Smooth muscle cell (in vitro differentiated cells): ENCODE results near the gene CENPL. TPM values are rescaled to one million over a fixed set of nuclear protein-coding genes. Genes with fewer than 3 reads are reported as not detected.
"Not testable (repeated sequence)": the region's sequence is repeated elsewhere in the genome, so short reads cannot be mapped to it uniquely, and the experiment has no call there.

Experiments
- DNase-seq: peaks from one replicate; lab custom pipeline; 2025; ENCODE audit not compliant: unreplicated experiment; lab: John Stamatoyannopoulos, UW
- H2AFZ ChIP-seq: fragments of 200-600 bp; sonication (generic); 2 replicates; pipeline ENCODE4 v1.6.0; 2016; ENCODE audit warnings: antibody characterized with exemption, low read depth, mild to moderate bottlenecking
- H3F3A ChIP-seq: fragments of 200-600 bp; sonication (generic); 2 replicates; pipeline ENCODE4 v1.6.0; 2017; ENCODE audit warnings: antibody characterized with exemption, low read depth
- H3K27ac ChIP-seq: fragments of 200-600 bp; sonication (generic); 2 replicates; pipeline ENCODE4 v1.5.1; 2016; ENCODE audit warnings: low read depth, mild to moderate bottlenecking
- H3K27me3 ChIP-seq: fragments of 200-600 bp; sonication (generic); 2 replicates; pipeline ENCODE4 v1.6.1; 2016; ENCODE audit warnings: low read depth, mild to moderate bottlenecking
- H3K36me3 ChIP-seq: fragments of 200-600 bp; sonication (generic); 2 replicates; pipeline ENCODE4 v1.5.1; 2016; ENCODE audit warnings: low read depth
- H3K4me1 ChIP-seq: fragments of 200-600 bp; sonication (generic); 2 replicates; pipeline ENCODE4 v1.5.1; 2016; ENCODE audit warnings: low read depth
- H3K4me2 ChIP-seq: fragments of 200-600 bp; sonication (generic); 2 replicates; pipeline ENCODE4 v1.6.0; 2016; ENCODE audit warnings: mild to moderate bottlenecking
- H3K4me3 ChIP-seq: fragments of 200-600 bp; sonication (generic); 2 replicates; pipeline ENCODE4 v1.5.1; 2016; ENCODE audit warnings: mild to moderate bottlenecking
- H3K79me2 ChIP-seq: fragments of 200-600 bp; sonication (generic); 2 replicates; pipeline ENCODE4 v1.6.0; 2016; ENCODE audit warnings: low read depth, mild to moderate bottlenecking
- H3K9ac ChIP-seq: fragments of 200-600 bp; sonication (generic); 2 replicates; pipeline ENCODE4 v1.6.0; 2016; ENCODE audit warnings: low read depth
- H3K9me3 ChIP-seq: fragments of 200-600 bp; sonication (generic); replicated peaks from 2 replicates; pipeline ENCODE4 v1.5.1; 2016; ENCODE audit warnings: low read depth
- H4K20me1 ChIP-seq: fragments of 200-600 bp; sonication (generic); 2 replicates; pipeline ENCODE4 v1.6.0; 2016; ENCODE audit warnings: low read depth
- WGBS: methylation state at CpG from one replicate; pipeline ENCODE4 v1.1.7; 2016; ENCODE audit warnings: low lambda C conversion rate; 5-methylcytosine and 5-hydroxymethylcytosine counted together
- polyA plus RNA-seq: library from polyadenylated mRNA; unstranded; fragments of >200 nt; fragmentation: Nextera tagmentation; extraction: Ambion mirVana; gene quantifications from 2 replicates; pipeline ENCODE4 v1.2.1, GENCODE V29; 2016
- total RNA-seq: library from RNA; depleted of rRNA; stranded (reverse); fragments of >200 nt; gene quantifications from 2 replicates; pipeline ENCODE4 v1.2.3, GENCODE V29; 2014
- TF ChIP-seq, protein P1 (sequence below): fragments of 200-600 bp; sonication (generic); IDR thresholded peaks from 2 replicates; pipeline ENCODE4 v1.5.1; 2017; ENCODE audit warnings: borderline replicate concordance, mild to moderate bottlenecking, antibody characterized with exemption; ENCODE audit not compliant: insufficient read depth, poor library complexity, severe bottlenecking

Gene CENPL
- total and polyA plus RNA-seq, 2 experiments from 2014 or later = 6.1 to 14.6 TPM

DNA sequence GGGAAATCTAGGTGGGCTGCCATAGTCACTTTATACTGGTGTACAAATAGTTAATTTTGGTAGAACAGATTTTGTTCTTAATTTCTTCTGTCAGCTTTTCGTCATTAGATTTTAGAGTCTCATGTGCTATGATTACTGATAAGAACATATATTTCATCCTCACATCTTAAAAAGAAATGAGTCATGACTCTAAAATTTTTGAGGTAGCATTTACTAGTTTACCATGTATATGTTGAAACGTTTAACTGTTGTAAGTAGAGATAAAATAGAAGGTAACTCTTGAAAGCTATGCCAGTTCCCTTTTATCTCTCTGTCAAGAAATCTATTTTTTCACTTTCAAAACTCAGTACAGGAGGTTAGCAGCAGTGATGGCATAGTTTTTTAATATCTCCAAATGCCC is 56.5 kb downstream of the CENPL start:
- peaks cover 7% of the 10 kb centered on the region for H3K36me3 ChIP-seq
- 71% methylated on average over 2 of the region's 2 CpGs for WGBS
- no peak overlapping the region for H3K4me3 ChIP-seq
- no peaks in the 10 kb centered on the region for H3K79me2 ChIP-seq
- no peaks in the 10 kb centered on the region for H3K27me3 ChIP-seq
- H3K4me1 ChIP-seq = no peaks in the 10 kb centered on the region
- H3K9me3 ChIP-seq = no peaks in the 10 kb centered on the region
- DNase-seq = no peak
- no peak overlapping the region for H2AFZ ChIP-seq
- TF ChIP-seq, protein P1, sequence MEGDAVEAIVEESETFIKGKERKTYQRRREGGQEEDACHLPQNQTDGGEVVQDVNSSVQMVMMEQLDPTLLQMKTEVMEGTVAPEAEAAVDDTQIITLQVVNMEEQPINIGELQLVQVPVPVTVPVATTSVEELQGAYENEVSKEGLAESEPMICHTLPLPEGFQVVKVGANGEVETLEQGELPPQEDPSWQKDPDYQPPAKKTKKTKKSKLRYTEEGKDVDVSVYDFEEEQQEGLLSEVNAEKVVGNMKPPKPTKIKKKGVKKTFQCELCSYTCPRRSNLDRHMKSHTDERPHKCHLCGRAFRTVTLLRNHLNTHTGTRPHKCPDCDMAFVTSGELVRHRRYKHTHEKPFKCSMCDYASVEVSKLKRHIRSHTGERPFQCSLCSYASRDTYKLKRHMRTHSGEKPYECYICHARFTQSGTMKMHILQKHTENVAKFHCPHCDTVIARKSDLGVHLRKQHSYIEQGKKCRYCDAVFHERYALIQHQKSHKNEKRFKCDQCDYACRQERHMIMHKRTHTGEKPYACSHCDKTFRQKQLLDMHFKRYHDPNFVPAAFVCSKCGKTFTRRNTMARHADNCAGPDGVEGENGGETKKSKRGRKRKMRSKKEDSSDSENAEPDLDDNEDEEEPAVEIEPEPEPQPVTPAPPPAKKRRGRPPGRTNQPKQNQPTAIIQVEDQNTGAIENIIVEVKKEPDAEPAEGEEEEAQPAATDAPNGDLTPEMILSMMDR = no peak
- no peak overlapping the region for H3K27ac ChIP-seq
- no peak overlapping the region for H3K9ac ChIP-seq
- peaks cover 3% of the 10 kb centered on the region for H3F3A ChIP-seq
- no peak overlapping the region for H3K4me2 ChIP-seq
- H4K20me1 ChIP-seq = no peaks in the 10 kb centered on the region

DNA sequence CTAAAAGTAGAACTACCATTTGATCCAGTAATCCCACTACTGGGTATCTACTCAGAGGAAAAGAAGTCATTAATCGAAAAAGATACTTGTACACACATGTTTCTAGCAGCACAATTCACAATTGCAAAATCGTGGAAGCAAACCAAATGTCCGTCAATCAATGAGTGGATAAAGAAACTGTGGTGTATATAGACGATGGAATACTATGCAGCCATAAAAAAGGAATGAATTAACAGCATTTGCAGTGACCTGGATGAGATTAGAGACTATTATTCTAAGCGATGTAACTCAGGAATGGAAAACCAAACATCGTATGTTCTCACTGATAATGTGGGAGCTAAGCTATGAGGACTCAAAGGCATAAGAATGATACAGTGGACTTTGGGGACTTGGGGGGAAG is 60.4 kb downstream of the CENPL start:
- not testable (repeated sequence) for H3K9me3 ChIP-seq, H3K4me1 ChIP-seq, DNase-seq, H3K79me2 ChIP-seq, H4K20me1 ChIP-seq, H3K9ac ChIP-seq, H2AFZ ChIP-seq, H3K27ac ChIP-seq, H3K27me3 ChIP-seq, H3F3A ChIP-seq, H3K4me3 ChIP-seq, H3K4me2 ChIP-seq
- 98% methylated on average over 6 of the region's 6 CpGs for WGBS
- peaks cover 20% of the 10 kb centered on the region for H3K36me3 ChIP-seq

DNA sequence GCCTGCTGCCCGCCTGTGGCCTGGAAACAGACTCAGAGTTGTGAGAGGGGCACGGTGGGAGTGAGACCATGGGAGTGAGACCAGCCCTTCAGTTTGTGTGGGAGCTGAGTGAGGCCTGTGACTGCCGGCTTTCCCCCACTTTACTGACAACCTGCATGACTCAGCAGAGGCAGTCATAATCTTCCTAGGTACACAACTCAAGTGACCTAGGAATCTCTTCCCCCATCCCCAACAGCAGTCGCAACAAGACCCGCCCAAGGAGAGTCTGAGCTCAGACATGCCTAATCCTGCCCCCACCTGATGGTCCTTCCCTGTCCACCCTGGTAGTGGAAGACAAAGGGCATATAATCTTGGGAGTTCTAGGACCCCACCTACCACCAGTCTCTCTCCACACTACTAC is 65.7 kb downstream of the CENPL start:
- Histone ChIP-seq H3F3A (no peaks in the 10 kb centered on the region), H2AFZ (no peak overlapping the region), H3K4me3 (no peak overlapping the region), H3K27me3 (no peaks in the 10 kb centered on the region), H3K9ac (no peak overlapping the region), H3K4me1 (no peaks in the 10 kb centered on the region), H4K20me1 (no peaks in the 10 kb centered on the region), H3K9me3 (peaks cover 4% of the 10 kb centered on the region), H3K27ac (no peak overlapping the region), H3K4me2 (no peak overlapping the region), H3K79me2 (no peaks in the 10 kb centered on the region), H3K36me3 (peaks cover 49% of the 10 kb centered on the region)
- 96% methylated on average over 5 of the region's 5 CpGs for WGBS
- no peak for DNase-seq
- TF ChIP-seq, protein P1 = no peak

DNA sequence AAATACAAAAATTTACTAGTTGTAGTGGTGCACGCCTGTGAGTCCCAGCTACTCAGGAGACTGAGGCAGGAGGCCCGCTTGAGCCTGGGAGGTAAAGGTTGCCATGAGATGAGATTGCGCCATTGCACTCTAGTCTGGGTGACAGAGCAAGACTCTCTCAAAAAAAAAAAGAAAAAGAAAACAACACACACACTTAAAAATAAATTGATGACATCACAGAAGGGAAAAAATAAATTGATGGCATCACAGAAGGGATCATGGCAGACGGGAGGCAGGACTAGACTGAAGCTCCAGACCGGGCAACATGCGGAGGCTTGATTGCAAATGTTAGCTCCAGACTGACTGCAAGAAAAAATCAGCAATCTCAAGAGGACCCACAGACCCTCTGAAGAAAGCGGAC is 66.6 kb downstream of the CENPL start:
- Histone ChIP-seq H3F3A (no peaks in the 10 kb centered on the region), H2AFZ (no peak overlapping the region), H3K9me3 (peaks cover 4% of the 10 kb centered on the region), H3K9ac (no peak overlapping the region), H3K4me1 (no peaks in the 10 kb centered on the region), H3K4me3 (no peak overlapping the region), H3K4me2 (no peak overlapping the region), H3K27ac (no peak overlapping the region), H3K79me2 (no peaks in the 10 kb centered on the region), H3K27me3 (no peaks in the 10 kb centered on the region), H4K20me1 (no peaks in the 10 kb centered on the region), H3K36me3 (peaks cover 49% of the 10 kb centered on the region)
- 97% methylated on average over 7 of the region's 7 CpGs for WGBS
- no peak for DNase-seq
- TF ChIP-seq, protein P1 = no peak
